Uterus (tissue), 2 donors: ENCODE results near the gene GMPS.

Experiments used
- POLR2A ChIP-seq, 2 donors: fragments of 450-650 bp; IDR thresholded peaks; one replicate each; pipeline ENCODE4 v1.6.1; 2016; ENCODE audit warnings: antibody characterized with exemption in 2 of 2, mild to moderate bottlenecking in 1 of 2, moderate library complexity in 1 of 2
- TF ChIP-seq, protein P1 (sequence below), 4 experiments: fragments of 200-600 bp in 2 of 4; fragments of 450-650 bp in 2 of 4; sonication (generic) in 2 of 4; IDR thresholded peaks; one replicate each; pipeline ENCODE4 v1.5.1; 2016 to 2019; ENCODE audit warnings: antibody characterized with exemption in 4 of 4, mild to moderate bottlenecking in 2 of 4, moderate library complexity in 1 of 4

GRCh38 chr3:155891321-155891720, 20.9 kb downstream of the GMPS start:
- TF ChIP-seq, protein P1, sequence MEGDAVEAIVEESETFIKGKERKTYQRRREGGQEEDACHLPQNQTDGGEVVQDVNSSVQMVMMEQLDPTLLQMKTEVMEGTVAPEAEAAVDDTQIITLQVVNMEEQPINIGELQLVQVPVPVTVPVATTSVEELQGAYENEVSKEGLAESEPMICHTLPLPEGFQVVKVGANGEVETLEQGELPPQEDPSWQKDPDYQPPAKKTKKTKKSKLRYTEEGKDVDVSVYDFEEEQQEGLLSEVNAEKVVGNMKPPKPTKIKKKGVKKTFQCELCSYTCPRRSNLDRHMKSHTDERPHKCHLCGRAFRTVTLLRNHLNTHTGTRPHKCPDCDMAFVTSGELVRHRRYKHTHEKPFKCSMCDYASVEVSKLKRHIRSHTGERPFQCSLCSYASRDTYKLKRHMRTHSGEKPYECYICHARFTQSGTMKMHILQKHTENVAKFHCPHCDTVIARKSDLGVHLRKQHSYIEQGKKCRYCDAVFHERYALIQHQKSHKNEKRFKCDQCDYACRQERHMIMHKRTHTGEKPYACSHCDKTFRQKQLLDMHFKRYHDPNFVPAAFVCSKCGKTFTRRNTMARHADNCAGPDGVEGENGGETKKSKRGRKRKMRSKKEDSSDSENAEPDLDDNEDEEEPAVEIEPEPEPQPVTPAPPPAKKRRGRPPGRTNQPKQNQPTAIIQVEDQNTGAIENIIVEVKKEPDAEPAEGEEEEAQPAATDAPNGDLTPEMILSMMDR (IDR thresholded peaks at IDR 0.05) = no peak
- TF ChIP-seq POLR2A (IDR thresholded peaks at IDR 0.05) = no peak
